SU-DHL-6 (cell line): ENCODE results near the gene TMEM190.

Experiments
- CTCF ChIP-seq: fragments of 200-600 bp; sonication (generic); IDR thresholded peaks from one replicate; pipeline ENCODE4 v1.5.1; 2017; ENCODE audit warnings: antibody characterized with exemption, mild to moderate bottlenecking, low read length, moderate library complexity; ENCODE audit not compliant: insufficient read depth, poor library complexity, severe bottlenecking
- EZH2phosphoT487 ChIP-seq: fragments of 200-600 bp; sonication (generic), shearing (Covaris generic); conservative IDR thresholded peaks from 2 replicates; pipeline ENCODE4 v1.6.1; 2018; ENCODE audit warnings: mild to moderate bottlenecking, antibody characterized with exemption, low read length, moderate library complexity, mixed read lengths

- TF ChIP-seq CTCF (no peak), EZH2phosphoT487 (no peak)
Observed at GRCh38 chr19:55339105-55339888, 37.3 kb upstream of the TMEM190 start, which contains the start of gene KMT5C.
